ENCODE measurements around the gene DNAAF2.
"Not testable (repeated sequence)": the region's sequence is repeated elsewhere in the genome, so short reads cannot be mapped to it uniquely, and the experiment has no call there.

DNAAF2 gene

GRCh38 chr14:49634547-49635334, at the start of gene DNAAF2:
Gene DNAAF2 (minus strand): TSS chr14:49635244. CDS start chr14:49635149, 95 bp downstream.
- H3K4me3 ChIP-seq (ENCODE audit: low read depth, low read length) = peak within 1 kb of the TSS; percentile 96
- no peak for TF ChIP-seq CTCF (IDR thresholded peaks at IDR 0.05; ENCODE audit: low read depth, low read length)
- DNase-seq (ENCODE audit: low read depth, low spot score) = peak; percentile 75
- in situ Hi-C loops (cut with HindIII; ENCODE audit: low sequenced_read_pairs) = no loop called here

- TF ChIP-seq CTCF (IDR thresholded peaks at IDR 0.05; ENCODE audit: low read depth, low read length) = no peak
- no peak overlapping the region for H3K4me3 ChIP-seq (ENCODE audit: low read depth, low read length)
- peak; percentile 17 for DNase-seq (ENCODE audit: low read depth, low spot score)
- in situ Hi-C loops (cut with HindIII; ENCODE audit: low sequenced_read_pairs) = no loop called here
These were observed 44.2 kb upstream of the DNAAF2 start for GRCh38 chr14:49679271-49679670.

GRCh38 chr14:49677643-49678042, 42.6 kb upstream of the DNAAF2 start:
- in situ Hi-C loops (cut with HindIII; ENCODE audit: low sequenced_read_pairs) = no loop called here
- TF ChIP-seq CTCF (IDR thresholded peaks at IDR 0.05; ENCODE audit: low read depth, low read length) = no peak
- no peak for DNase-seq (ENCODE audit: low read depth, low spot score)
- no peak overlapping the region for H3K4me3 ChIP-seq (ENCODE audit: low read depth, low read length)

GRCh38 chr14:49673586-49673985, 38.5 kb upstream of the DNAAF2 start:
- TF ChIP-seq CTCF (IDR thresholded peaks at IDR 0.05; ENCODE audit: low read depth, low read length) = no peak
- no peak for DNase-seq (ENCODE audit: low read depth, low spot score)
- H3K4me3 ChIP-seq (ENCODE audit: low read depth, low read length) = no peak overlapping the region
- in situ Hi-C loops (cut with HindIII; ENCODE audit: low sequenced_read_pairs) = no loop called here

- H3K4me3 ChIP-seq (ENCODE audit: low read depth, low read length) = no peak overlapping the region
- in situ Hi-C loops (cut with HindIII; ENCODE audit: low sequenced_read_pairs) = no loop called here
- no peak for TF ChIP-seq CTCF (IDR thresholded peaks at IDR 0.05; ENCODE audit: low read depth, low read length)
- DNase-seq (ENCODE audit: low read depth, low spot score) = no peak
These were observed 35.4 kb upstream of the DNAAF2 start for GRCh38 chr14:49670475-49670874.

- no peak for DNase-seq (ENCODE audit: low read depth, low spot score)
- in situ Hi-C loops (cut with HindIII; ENCODE audit: low sequenced_read_pairs) = no loop called here
- TF ChIP-seq CTCF (IDR thresholded peaks at IDR 0.05; ENCODE audit: low read depth, low read length) = no peak
- no peak overlapping the region for H3K4me3 ChIP-seq (ENCODE audit: low read depth, low read length)
These were observed 24.7 kb upstream of the DNAAF2 start for GRCh38 chr14:49659526-49660455.

- in situ Hi-C loops (cut with HindIII; ENCODE audit: low sequenced_read_pairs); DNase-seq (ENCODE audit: low read depth, low spot score); H3K4me3 ChIP-seq (ENCODE audit: low read depth, low read length): not testable (repeated sequence)
These were observed 22.5 kb upstream of the DNAAF2 start for GRCh38 chr14:49657500-49657899.

All from astrocyte of the spinal cord (primary cell).